Measurements from ENCODE around the gene AADACL4.

AADACL4 gene

DNA sequence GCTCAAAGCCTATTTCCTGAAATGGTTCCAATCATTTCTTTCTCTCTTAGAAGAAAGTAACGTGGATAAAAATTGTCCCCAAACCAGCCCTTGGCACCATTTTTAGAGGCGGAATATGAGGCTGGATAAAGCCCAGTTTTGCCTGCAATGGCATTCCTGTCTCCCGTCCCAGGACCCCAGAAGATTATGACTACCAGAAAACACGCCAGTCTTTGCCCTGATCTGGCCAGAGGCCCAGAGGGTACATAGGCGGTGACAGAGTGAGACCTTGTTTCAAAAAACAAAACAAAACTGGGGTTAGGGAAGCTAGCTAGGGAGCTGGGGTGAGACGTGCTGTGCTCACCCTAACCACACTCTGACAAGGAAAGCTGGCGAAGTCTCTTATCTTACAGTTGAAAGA is at the start of gene AADACL4:
AADACL4 (plus strand) TSS at position 301 of the 400 bp plus-strand sequence. CDS start 462 bp downstream, outside the sequence.
- DNase-seq (ENCODE audit: extremely low read depth, insufficient read length) = no peak
- TF ChIP-seq, protein P1, sequence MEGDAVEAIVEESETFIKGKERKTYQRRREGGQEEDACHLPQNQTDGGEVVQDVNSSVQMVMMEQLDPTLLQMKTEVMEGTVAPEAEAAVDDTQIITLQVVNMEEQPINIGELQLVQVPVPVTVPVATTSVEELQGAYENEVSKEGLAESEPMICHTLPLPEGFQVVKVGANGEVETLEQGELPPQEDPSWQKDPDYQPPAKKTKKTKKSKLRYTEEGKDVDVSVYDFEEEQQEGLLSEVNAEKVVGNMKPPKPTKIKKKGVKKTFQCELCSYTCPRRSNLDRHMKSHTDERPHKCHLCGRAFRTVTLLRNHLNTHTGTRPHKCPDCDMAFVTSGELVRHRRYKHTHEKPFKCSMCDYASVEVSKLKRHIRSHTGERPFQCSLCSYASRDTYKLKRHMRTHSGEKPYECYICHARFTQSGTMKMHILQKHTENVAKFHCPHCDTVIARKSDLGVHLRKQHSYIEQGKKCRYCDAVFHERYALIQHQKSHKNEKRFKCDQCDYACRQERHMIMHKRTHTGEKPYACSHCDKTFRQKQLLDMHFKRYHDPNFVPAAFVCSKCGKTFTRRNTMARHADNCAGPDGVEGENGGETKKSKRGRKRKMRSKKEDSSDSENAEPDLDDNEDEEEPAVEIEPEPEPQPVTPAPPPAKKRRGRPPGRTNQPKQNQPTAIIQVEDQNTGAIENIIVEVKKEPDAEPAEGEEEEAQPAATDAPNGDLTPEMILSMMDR (IDR thresholded peaks at IDR 0.05; ENCODE audit: insufficient read depth, low read length, poor library complexity, severe bottlenecking) = no peak
- Histone ChIP-seq H3K4me3 (replicated peaks; ENCODE audit: low read depth, low read length) (no peak within 1 kb of the TSS), H3K27me3 (replicated peaks; ENCODE audit: control insufficient read depth, insufficient read depth, low read length) (no peaks in the 10 kb centered on the region; the same call in 1 of the 2 replicates), H3K36me3 (ENCODE audit: control insufficient read depth, insufficient read depth, low read length) (no peaks in the 10 kb centered on the region)

DNA sequence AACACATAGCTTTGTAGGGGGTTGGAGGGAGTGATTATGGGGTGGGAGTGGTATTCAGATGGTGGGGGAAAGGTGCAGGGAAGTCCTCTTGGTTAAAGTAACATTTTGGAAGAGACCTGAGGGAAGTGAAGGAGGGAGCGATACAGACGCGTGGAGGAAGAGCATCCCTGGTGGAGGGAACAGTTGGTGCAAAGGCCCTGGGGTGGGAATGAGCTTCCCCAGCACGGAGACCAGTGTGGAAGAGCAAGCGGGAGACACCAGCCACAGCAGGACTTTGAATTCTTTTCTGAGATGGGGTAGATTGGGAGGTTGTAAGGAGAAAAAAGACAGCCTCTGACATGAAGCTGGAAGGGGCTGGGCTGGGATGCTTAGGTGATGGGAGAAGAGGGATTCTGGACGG is 49.4 kb upstream of the AADACL4 start:
- Histone ChIP-seq H3K4me3 (replicated peaks; ENCODE audit: low read depth, low read length) (no peak overlapping the region), H3K27me3 (replicated peaks; ENCODE audit: control insufficient read depth, insufficient read depth, low read length) (no peaks in the 10 kb centered on the region; the same call in none of the 2 replicates), H3K36me3 (ENCODE audit: control insufficient read depth, insufficient read depth, low read length) (no peaks in the 10 kb centered on the region)
- TF ChIP-seq, protein P1 (IDR thresholded peaks at IDR 0.05; ENCODE audit: insufficient read depth, low read length, poor library complexity, severe bottlenecking) = no peak
- DNase-seq (ENCODE audit: extremely low read depth, insufficient read length) = no peak

GRCh38 chr1:12594966-12595756 is 48.7 kb upstream of the AADACL4 start:
- no peaks in the 10 kb centered on the region for H3K36me3 ChIP-seq (ENCODE audit: control insufficient read depth, insufficient read depth, low read length)
- TF ChIP-seq, protein P1 (IDR thresholded peaks at IDR 0.05; ENCODE audit: insufficient read depth, low read length, poor library complexity, severe bottlenecking) = no peak
- H3K4me3 ChIP-seq (replicated peaks; ENCODE audit: low read depth, low read length) = no peak overlapping the region
- H3K27me3 ChIP-seq (replicated peaks; ENCODE audit: control insufficient read depth, insufficient read depth, low read length) = no peaks in the 10 kb centered on the region; the same call in none of the 2 replicates
- no peak for DNase-seq (ENCODE audit: extremely low read depth, insufficient read length)

DNA sequence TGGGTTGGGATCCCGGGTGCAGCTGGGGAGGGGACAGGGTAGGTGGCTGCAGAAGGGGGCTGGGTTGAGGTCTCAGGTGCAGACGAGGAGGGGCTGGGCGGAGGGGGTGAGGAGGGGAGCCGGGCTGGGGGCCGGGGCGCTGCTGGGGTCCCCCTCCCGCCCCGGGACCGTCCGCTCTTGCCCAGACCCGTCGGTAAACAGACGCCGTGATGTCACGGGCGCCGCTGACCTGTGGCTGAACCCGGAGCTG is 48.2 kb upstream of the AADACL4 start:
- DNase-seq (ENCODE audit: extremely low read depth, insufficient read length) = no peak
- H3K4me3 ChIP-seq (replicated peaks; ENCODE audit: low read depth, low read length) = no peak overlapping the region
- H3K36me3 ChIP-seq (ENCODE audit: control insufficient read depth, insufficient read depth, low read length) = no peaks in the 10 kb centered on the region
- H3K27me3 ChIP-seq (replicated peaks; ENCODE audit: control insufficient read depth, insufficient read depth, low read length) = no peaks in the 10 kb centered on the region; the same call in none of the 2 replicates
- TF ChIP-seq, protein P1 (IDR thresholded peaks at IDR 0.05; ENCODE audit: insufficient read depth, low read length, poor library complexity, severe bottlenecking) = no peak

GRCh38 chr1:12596007-12596821 is 47.7 kb upstream of the AADACL4 start:
- Histone ChIP-seq H3K4me3 (replicated peaks; ENCODE audit: low read depth, low read length) (no peak overlapping the region), H3K27me3 (replicated peaks; ENCODE audit: control insufficient read depth, insufficient read depth, low read length) (no peaks in the 10 kb centered on the region; the same call in none of the 2 replicates), H3K36me3 (ENCODE audit: control insufficient read depth, insufficient read depth, low read length) (no peaks in the 10 kb centered on the region)
- TF ChIP-seq, protein P1 (IDR thresholded peaks at IDR 0.05; ENCODE audit: insufficient read depth, low read length, poor library complexity, severe bottlenecking) = no peak
- no peak for DNase-seq (ENCODE audit: extremely low read depth, insufficient read length)

Data from GM06990 (cell line).